Left forelimb (tissue), 1 donor: ENCODE data around the gene MTMR2.
"Not testable (repeated sequence)": the region's sequence is repeated elsewhere in the genome, so short reads cannot be mapped to it uniquely, and the experiment has no call there.

Source experiments
- DNase-seq: peaks from one replicate; pipeline ENCODE4 v3.0.0-alpha.2; 2018; ENCODE audit warnings: low spot score

MTMR2 gene

DNA sequence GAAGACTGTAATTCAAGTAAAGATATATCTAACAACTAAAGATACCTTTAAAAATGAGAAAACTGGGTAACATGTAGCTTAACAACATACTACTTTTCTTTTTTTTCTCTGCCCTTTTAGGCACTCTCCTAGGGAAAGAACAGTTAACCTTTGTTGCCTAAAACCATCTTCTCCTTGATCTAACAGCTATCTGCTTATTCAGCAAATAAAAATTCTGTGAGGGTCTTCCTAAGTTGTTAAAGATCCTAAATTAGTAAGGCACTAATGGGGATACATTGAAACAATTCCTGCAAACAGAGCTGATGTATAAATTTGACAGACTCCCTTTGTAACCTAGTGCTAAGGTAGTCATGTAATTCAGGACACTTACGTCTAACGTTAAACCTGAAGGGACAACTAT is 39.1 kb downstream of the MTMR2 start:
- no peak for DNase-seq

DNA sequence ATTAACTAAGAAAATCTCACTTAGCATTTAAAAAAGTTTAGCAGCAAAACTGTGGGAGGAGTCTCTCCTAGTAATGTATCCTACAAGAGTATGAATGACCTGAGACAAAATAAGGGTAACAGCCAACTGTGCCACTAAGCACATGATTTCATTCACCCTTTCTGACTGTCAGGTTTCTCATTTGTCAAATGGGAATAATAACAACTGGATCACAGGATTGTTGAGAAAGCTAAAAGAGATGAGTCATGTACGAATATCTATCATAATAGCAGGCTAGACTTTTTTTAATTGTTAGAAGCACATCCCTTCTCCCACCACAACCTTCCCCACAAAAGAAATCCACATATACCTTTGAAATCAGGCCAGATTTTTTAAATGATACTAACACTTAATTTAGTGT is 39.5 kb downstream of the MTMR2 start:
- DNase-seq = no peak

DNA sequence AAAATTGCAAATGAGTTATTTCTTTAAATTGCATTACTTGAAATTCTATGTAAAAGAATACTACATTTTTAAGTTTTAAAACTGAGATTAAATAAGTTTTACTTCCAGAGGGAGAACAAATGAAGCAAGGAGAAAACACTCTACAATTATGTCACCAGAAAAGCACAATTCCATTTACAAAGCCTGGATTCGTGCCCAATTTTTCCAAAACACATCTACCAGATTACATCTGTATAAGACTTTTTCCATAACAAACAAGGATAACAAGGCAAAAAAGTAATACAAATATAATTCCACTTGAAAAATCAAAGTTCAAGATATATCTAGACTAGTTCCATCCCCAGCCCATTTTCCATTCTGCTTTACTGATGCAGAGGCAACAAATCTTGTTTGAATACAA is 40.5 kb downstream of the MTMR2 start:
- no peak for DNase-seq

DNA sequence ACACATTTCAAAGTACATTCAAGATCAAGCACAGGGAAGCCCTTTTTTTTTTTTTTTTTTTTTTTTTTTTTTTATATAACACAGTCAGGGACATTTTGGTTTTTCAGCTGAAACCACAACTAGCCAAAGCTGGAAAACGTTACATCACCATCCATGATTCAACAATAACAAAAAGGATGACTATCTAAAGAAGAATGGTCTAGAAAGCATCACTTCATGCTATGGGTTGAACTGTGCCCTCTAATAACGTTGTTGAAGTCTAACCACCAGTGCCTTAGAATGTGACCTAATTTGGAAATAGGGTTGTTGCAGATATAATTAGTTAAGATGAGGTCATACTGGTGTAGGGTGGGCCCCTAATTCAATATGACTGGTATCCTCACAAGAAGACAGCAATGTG is 46.6 kb downstream of the MTMR2 start:
- no peak for DNase-seq

DNA sequence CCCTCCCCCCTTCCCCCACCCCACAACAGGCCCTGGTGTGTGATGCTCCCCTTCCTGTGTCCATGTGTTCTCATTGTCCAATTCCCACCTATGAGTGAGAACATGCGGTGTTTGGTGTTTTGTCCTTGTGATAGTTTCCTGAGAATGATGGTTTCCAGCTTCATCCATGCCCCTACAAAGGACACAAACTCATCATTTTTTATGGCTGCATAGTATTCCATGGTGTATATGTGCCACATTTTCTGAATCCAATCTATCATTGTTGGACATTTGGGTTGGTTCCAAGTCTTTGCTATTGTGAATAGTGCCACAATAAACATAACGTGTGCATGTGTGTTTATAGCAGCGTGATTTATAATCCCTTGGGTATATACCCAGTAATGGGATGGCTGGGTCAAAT is 53.0 kb downstream of the MTMR2 start:
- not testable (repeated sequence) for DNase-seq

DNA sequence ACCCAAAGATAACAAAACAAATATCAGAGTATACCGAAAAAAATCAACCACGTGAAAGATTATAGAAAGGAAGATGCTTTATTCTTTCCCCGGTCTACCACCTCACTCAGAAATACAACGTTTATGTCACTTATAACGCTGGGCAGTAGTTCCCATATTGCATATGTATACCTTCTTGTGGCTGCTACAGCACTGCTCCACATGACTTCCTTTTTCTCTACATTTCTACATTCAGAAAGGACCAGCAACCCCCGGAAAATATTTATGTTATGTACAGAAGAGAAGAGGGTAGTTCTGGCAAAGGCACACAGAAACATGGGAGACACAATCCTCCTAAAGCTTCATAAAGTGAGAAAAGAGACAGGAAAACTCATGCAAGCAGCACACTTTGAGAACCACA is 56.8 kb downstream of the MTMR2 start:
- no peak for DNase-seq

DNA sequence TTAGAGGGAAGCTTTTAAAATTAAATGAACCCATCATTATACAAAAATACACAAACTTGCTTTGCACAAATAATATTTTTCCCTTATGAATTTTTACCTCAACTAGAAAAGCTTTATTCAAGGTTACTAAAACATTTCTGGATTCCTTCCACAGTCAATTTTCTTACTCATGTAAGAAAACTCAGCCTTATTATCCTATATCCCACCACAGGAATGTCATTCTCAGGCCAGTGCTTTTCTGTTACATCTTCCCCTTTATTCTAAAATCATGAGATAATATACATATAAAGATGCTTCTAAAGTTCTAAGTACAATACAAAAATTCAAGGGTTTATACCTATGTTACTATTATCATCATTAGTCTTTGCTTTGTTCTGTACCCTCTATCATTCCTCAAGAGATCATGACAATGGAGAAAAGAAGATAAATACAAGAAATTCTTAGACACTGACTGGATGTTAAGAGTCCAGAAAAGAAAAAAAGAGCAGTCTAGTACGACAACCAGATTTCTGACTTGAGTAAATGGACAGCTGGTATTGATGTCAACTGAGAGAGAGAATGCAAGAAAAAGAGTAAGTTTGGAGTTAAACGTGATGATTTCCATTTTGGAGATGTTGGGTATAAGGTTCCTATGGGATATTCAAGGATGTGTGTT is 60.3 kb downstream of the MTMR2 start:
- DNase-seq = no peak

DNA sequence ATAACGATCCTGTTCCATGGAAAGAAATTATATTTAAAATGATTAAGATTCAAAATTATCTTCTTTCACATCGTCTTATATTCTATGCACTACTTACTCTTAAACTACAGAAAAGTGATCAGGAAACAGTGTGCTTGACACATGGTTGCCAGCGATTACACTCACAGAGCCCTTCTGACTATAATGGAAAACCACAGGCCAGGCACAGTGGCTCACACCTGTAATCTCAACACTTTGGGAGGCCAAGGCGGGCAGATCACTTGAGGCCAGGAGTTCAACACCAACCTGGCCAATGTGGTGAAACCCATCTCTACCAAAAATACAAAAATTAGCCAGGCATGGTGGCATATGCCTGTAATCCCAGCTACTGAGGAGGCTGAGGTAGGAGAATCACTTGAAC is 63.9 kb downstream of the MTMR2 start:
- DNase-seq = not testable (repeated sequence)

DNA sequence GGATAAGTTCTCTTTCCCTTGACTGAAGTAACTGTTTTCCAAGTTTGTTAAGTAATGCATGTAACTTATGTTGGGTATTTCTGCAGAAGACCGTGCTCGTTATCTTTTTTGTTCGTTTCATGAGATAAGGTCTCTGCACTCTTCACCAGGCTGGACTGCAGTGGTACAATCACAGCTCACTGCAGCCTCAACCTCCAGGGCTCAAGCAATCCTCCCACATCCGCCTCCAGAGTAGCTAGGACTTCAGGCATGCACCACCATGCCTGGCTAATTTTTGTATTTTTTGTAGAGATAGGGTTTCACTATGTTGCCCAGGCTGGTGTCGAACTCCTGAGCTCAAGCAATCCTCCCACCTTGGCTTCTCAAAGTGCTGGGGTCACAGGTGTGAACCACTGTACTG is 69.5 kb downstream of the MTMR2 start:
- not testable (repeated sequence) for DNase-seq

DNA sequence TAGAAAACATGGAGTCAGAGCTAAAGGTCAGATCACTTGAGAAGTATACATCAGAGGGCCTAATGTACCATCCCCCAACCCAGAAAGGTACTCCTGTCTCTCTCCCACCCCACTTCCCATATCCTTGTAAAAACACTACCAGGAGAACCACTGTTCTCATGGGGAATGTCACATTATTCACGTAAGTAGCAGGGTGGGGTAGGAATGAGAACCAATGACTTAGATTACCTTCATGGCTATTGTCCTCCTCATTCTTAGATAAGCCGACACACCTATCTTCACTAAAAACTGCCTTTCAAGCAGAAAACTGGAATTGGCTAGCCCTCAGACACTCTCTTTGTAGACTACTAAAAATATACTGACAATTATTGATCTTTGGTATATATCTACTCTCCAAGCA is 70.0 kb downstream of the MTMR2 start:
- no peak for DNase-seq

DNA sequence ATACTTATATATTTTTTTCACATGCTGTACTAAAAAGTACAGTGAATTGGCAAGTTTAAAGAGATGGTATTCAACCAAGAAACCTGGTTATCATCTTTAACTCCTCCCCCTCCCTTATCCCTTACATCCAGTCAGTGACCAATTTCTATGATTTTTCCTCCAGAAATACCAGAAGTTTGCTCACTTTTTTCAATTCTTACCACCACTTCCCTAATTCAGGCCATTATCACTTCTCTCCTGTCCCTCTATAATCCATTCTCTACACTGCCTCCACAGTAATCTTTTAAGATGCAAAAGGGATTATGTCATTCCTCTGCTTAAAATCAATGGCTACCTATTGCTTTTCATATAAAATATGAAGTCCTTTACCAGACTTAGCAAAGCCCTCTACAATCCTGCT is 70.8 kb downstream of the MTMR2 start:
- no peak for DNase-seq

DNA sequence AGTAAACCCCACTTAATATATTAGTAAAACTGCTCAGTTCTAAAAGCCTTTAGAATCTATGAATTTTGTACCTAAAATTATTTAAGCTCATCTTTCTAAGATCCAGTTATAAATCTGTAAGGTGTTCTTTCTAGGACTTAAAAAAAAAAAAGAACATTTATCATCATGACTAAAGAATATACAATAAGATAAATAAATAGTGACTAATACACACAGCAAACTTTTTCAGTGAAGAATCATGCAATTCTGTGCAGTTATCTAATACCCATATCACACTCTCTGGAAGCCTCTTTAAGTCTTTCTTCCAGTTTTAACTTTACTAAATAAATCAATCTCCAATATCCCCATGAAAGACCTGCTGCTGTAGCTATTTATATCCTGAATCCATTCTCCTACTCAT is 73.8 kb downstream of the MTMR2 start:
- DNase-seq = no peak

DNA sequence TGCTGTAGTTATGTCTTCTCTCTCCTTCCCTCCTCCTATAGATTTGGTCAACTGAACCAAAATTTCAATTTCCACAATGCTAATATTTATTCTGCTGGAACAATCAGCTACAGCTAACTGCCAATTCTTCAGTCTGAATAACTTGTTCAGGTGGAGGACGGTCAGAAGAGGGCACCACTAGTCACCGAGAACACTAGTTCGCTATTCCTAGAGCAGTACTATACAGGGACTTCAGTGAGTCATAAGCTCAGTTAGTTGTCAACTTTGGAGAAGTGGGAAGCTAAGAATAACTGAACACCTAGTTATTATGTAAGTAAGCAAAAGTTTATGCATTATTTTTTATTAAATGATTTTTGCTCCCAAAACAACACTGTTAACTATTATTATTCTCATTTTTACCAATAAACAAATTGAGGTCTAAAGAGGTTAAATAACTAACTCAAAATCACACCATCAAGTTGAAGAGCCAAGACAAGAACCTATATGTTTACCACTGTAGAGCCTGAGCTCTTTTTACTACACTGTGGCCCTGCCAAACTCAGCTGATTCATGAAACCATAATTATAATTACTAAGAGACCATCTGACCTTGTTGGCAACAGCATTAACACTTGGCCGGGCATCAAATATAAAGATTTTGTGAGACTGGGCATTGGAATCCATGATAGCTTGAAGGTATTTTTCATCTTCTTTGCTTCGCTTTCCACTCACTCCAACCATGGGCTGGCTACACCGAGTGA is 74.7 kb downstream of the MTMR2 start:
- no peak for DNase-seq

DNA sequence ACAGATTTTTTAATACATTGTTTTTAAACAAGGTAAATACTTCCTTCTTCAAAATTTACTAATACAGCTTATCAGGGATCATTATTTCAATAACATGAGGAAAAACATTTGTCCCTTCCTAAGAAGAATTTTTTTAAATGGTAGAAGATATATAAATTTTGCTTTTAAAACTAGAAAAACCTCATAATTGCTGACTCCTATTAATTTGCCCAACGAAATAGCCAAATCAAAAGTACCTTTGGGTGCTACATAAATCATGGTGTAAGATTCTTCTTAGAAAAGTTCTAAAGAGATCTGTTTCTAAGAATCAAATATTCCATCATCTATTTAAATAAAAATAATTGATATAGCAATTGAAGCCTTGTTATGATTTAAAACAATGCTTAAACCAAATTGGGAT is 78.7 kb downstream of the MTMR2 start:
- no peak for DNase-seq

DNA sequence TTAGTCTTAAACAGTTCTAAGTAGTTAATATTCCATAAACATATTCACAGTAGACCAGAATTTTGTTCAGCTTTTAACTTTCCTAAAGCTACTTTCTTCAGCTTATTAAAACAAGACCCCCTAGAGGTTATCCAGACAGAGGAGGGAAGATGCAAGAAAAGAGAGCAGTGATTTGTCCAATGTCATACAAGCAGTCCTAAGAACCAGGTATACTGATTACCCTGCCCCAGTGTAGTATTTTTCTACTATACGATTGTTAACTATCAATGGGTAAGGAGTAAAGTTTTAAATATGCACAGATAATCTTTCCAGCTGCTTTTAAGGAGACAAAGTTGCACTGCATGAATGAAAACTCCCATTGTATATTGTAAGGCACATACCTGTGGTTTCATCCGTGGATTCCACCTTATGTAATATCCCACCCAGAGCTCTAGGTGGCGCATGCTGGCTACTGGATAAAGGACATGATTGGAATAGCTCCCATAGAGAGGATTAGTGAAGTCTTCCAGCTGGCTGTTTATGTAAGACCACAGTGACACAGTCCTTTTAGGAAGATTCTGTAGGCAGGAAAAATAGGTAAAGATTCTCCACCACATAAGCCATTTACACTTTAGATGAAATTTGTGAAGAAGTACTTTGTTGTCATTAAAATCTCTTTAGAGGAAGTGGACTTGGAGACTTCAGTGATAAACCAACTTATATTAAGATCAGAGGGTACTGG is 88.0 kb downstream of the MTMR2 start:
- DNase-seq = no peak

DNA sequence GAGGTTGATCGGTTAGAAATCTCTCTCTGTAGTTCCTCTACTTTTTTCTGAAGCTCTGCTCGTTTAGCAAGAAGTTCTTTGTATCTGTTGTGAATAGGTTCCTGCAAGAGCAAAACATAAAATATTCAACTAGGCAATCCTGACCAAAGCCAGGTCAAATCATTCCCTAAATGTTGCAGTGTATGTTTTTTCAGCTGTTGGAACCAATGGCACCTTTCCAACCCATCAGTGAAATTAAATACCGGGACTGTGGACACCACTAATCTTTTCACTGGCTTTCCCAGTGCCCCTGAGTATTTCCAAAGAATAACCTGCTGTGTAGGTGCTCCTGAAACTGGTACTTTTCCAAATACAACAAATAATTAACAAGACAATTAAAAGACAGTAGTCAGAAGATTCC is 88.6 kb downstream of the MTMR2 start:
- no peak for DNase-seq

DNA sequence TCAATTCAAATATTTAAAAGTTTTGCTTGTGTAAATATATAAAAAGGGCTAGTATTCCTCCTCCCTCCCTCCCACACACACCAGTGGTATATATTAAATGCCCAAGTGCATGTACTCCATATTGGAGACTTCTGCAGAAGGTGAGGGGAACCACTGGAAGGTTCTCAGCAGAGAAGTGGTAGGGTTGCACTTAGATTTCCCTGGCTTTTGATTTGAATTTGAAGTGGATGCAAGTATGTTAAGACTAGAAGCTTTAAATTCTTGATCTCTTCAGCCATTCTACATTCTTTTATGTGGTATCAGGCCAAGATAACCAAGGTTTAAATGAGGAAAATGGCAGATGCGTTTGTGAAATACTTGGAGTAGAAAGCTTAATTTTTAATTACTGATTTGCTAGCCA is 90.5 kb downstream of the MTMR2 start:
- DNase-seq = no peak

DNA sequence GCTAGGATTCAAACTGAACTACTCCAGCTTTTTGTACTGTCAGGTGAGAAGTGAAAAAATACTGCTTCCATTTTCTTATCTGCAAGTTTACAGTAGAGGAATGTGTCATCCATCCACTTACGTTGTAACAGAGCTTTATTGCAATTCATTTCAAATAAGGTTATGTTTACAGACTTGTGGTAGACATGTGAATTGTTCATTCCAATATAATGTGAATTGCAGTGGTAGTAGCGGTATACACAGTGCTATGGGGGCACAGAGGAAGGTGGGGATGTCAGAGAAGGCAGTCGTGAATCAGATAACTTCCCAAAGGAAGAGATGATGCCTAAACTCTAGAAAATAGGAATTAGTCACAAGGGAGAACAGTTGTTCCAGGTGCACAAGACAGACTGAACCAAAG is 91.1 kb downstream of the MTMR2 start:
- no peak for DNase-seq

DNA sequence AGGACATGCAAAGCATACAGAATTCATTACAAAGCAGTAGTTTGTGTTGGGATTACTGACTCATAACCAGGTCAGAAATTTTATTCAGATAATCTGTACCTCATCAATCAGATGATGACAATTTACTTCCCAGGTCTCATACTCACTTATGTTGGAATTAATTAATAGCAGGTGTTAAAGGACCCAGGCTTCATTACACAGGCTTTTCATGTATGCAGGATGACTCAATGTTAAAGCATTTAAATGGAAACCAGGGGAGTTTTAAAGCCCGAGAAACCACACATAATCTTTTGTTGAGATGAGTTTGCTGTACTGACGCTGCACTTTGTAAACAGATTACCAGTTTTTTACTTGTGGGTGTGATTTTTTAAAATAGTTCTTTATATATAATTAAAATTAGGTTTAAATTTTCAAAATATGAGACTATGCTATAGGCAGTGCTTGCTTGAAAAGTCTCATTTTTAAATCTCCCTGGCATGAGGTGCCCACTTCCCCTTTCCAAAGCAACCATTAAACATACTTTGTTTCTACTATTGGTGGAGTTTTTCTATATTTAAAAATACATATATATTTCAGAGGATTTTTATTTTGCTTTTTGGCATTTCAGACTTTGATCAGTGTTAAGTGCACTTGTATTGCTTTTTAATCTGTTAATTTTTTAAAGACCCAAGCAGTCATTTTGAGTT is 92.6 kb downstream of the MTMR2 start:
- DNase-seq = no peak

DNA sequence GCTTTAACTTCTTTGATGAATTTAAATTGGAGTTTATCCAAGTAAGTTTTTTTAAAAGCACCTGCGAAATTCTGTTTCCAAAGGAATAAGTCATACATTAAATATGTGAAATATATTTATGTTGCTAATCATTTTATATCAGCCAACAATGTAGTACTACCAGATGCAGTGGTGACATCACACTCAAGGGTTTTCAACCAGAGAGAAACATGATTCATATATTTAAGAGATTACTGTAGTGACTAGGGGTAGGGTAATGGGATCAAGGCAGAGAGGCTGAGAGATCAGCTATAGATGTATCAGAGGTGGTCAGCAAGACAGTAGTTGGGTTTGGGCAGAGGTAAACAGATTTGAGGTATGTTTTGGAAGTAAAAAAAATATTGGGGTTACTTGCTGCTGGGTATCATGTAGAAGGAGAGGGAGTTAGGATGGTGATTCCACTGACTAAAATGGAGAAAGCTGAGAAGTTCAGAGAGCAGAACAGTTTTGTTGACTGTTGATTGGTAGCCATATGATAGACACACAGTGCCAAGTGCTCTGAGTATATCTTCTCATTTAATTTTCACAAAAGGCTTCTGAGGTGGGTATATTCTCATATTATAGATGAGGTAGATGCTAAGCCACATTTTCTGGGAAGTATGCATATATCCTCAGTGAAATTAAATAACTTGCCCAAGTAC is 94.2 kb downstream of the MTMR2 start:
- no peak for DNase-seq

DNA sequence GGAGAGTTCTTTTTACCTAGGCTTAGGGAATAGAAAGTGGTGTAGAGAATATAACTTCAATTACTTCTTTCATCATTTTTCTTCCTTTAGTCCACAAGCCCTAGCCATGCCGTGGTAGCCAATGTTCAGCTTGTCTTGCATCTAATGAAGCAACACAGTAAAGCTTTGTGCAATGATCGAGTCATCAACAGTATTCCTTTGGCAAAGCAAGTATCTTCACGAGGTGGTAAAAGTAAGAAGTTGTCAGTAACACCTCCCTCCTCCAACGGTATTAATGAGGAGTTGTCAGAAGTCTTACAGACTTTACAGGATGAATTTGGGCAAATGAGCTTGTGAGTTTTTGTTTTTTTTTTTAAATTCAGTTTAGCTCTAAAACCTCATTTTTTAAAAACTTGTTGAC is 96.2 kb downstream of the MTMR2 start:
- DNase-seq = no peak

DNA sequence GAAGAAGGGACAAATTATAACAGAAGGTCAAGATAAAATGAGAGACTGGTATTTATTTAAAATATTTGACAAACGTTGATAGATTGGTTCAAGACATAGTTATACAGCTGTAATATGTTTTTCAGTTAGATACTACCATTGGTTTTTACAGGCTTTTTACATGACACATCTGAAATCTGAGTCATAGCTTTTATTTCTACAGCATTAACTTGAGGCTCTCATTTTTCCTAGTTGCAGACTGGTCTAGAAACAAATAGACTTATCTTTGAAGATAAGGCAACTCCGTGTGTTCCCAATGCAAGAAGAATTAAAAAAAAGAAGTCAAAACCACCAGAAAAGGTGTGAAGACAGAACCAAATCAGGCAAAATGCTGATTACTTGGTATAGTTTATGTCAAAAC is 102.3 kb downstream of the MTMR2 start:
- DNase-seq = no peak
